Activated naive CD4-positive, alpha-beta T cell treated with anti-CD3 and anti-CD28 coated beads, Interleukin-2, amount 50 U/mL, for 16 hours (primary cell): ENCODE data around the gene EMC6.

Source experiments
- DNase-seq: peaks from one replicate; pipeline ENCODE4 v3.0.0-alpha.2; 2020

EMC6 gene

GRCh38 chr17:3656755-3657587 lies 11.6 kb upstream of the EMC6 start:
- DNase-seq: no peak

- DNase-seq: no peak
Observed at GRCh38 chr17:3657588-3657869, 11.1 kb upstream of the EMC6 start.

GRCh38 chr17:3657874-3658783 lies 10.5 kb upstream of the EMC6 start:
- no peak for DNase-seq

GRCh38 chr17:3658784-3659449 lies 9.7 kb upstream of the EMC6 start:
- no peak for DNase-seq

GRCh38 chr17:3659541-3660111 lies 9.0 kb upstream of the EMC6 start:
- no peak for DNase-seq

- DNase-seq: no peak
Observed at GRCh38 chr17:3660311-3660891, 8.2 kb upstream of the EMC6 start.

- DNase-seq: no peak
Observed at GRCh38 chr17:3663102-3664011, 5.3 kb upstream of the EMC6 start.

GRCh38 chr17:3665834-3666233 lies 2.8 kb upstream of the EMC6 start:
- no peak for DNase-seq

GRCh38 chr17:3666516-3666915 lies 2.1 kb upstream of the EMC6 start:
- DNase-seq: no peak

- DNase-seq: no peak
Observed at GRCh38 chr17:3667366-3668278, 990 bp upstream of the EMC6 start.

GRCh38 chr17:3669085-3669347 lies 404 bp downstream of the EMC6 start:
- DNase-seq: no peak

- DNase-seq: no peak
Observed at GRCh38 chr17:3669548-3669947, 936 bp downstream of the EMC6 start.

GRCh38 chr17:3672571-3672970 lies 4.0 kb downstream of the EMC6 start:
- DNase-seq: no peak

- DNase-seq: no peak
Observed at GRCh38 chr17:3675886-3676285, 7.3 kb downstream of the EMC6 start.

GRCh38 chr17:3678095-3678820 lies 9.6 kb downstream of the EMC6 start:
- no peak for DNase-seq

GRCh38 chr17:3678821-3679530 lies 10.4 kb downstream of the EMC6 start:
- no peak for DNase-seq

- DNase-seq: no peak
Observed at GRCh38 chr17:3679531-3680126, 11.0 kb downstream of the EMC6 start.

- no peak for DNase-seq
Observed at GRCh38 chr17:3681057-3681456, 12.4 kb downstream of the EMC6 start.

GRCh38 chr17:3681565-3681964 lies 13.0 kb downstream of the EMC6 start:
- DNase-seq: no peak
